Measurements from ENCODE around the gene ITGBL1.

The ITGBL1 gene

DNA sequence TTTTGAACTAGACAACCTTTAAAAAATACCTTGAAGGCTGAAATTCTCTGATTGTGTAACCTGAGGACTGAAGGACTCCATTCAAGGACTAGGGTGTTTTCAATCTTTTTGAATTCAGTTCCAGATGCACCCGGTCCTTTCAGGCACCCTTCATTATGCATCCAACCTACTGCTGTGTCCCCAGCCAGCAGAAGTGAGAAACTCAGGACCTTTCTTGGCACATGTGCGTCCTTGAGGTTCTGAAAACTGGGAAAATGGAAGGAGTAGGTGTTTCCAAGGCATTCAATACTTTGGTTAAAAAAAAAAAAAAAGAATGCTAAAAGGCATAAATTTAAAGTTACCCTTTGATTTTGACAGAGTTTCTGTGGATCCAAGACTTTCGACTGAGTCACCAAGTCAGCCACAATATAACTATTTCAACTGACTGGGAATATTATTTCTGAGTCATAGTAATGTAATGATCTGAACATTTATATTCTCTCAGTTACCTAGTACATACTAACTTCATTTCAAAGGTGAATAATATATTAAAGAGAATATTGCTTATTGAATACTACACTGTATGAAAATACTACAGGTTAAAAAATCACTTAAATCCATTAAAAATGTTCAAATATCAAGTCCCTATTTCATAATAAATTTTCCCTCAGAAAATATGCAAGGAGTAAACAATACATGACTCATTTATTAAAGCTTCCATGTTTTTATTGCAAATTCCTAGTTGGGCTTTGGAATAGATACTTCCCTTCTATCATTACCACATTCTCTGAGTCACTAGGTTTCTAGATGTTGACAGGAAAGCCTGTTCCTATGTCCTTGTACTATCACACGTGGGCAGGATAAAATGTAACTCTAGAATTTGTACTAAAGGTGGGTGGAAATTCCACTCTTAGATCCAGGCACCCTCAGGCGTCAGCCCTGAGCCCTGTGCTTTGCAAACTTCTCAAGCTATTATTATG lies 2.4 kb upstream of the ITGBL1 start:
- DNase-seq = peak in 10 of 56 donors; percentile 7 to 62 (median 20)

DNA sequence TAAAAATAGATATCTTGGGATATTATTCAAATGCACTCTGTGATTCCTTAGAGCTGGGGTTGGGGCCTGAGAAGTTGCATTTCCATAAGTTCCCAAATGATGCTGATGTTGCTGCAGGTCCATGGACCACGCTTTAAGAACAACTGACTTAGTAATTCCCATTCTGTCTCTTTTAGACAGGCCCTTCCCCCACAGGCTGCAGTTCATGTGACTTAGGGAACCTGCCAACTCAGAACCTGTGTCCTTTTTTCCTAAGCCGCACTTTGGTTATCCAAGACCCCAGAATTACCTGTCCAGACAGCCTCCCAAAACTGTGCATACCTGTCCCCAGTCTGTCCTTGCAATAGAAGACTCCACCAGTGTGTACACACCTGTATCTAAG lies 1.7 kb upstream of the ITGBL1 start:
- DNase-seq = peak in 2 of 56 donors; percentile 4 to 34

- DNase-seq = no peak
These were observed 834 bp upstream of the ITGBL1 start for GRCh38 chr13:101451641-101452040.

DNA sequence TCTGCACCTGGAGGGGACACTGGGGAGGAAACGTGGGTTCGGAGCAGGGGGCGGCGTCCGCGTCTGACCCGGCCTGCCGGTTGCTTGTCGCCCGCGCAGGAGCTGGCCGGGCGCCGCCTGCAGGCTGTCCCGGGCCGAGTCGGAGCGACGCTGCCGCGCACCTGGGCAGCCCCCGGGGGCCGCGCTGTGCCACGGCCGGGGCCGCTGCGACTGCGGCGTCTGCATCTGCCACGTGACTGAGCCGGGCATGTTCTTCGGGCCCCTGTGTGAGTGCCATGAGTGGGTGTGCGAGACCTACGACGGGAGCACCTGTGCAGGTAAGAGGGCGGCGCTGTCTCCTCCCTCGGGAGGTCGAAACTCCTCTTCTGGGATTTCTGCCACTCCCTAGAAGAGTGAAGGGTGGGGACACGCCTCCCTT lies 1.3 kb downstream of the ITGBL1 start:
- peak in 10 of 56 donors; percentile 8 to 43 (median 20) for DNase-seq

- no peak for DNase-seq
These were observed 2.3 kb downstream of the ITGBL1 start for GRCh38 chr13:101454767-101455166.

DNA sequence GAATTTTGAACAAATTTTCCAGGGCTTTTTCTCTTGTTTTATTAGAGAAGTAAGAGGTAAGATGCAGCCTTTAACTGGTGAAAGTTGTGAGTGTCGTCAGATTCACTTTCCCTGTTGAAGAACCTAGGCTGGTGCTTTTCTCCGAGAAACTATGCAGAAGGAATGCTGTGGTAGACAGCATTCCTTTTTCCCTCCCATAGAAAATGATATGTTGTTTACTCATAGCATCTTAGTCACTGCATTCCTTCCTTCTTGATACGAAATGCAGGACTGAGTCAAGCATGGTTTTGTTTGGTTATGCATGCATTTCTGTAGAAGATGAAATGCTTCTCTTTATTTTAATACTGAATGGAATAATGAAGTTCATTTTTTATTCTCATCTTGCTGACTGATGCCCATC lies 3.4 kb downstream of the ITGBL1 start:
- no peak for DNase-seq

- DNase-seq = no peak
These were observed 4.7 kb downstream of the ITGBL1 start for GRCh38 chr13:101457176-101457575.

DNA sequence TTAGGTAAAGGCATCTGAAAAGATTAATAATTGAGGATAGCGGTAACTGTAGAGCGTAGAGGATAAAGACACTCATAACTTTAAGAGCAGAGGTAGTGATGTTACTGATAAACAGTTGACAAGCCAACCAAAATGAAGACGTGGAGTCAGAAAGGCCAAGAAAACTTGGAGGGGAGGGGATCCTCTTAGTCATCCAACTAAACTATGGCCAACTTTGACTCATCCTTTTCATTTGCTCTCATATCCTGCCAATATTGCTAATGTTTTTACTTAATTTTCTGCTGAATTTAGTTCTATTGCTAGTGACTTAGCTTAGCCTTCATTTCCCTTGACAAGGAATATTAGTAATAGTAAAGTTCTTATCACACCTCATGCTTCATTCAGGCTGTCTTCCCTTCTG lies 13.4 kb downstream of the ITGBL1 start:
- DNase-seq = no peak

- DNase-seq = no peak
These were observed 14.9 kb downstream of the ITGBL1 start for GRCh38 chr13:101467415-101467814.

- peak in 6 of 56 donors; percentile 1 to 39 (median 16) for DNase-seq
These were observed 21.0 kb downstream of the ITGBL1 start for GRCh38 chr13:101473458-101473857.

DNA sequence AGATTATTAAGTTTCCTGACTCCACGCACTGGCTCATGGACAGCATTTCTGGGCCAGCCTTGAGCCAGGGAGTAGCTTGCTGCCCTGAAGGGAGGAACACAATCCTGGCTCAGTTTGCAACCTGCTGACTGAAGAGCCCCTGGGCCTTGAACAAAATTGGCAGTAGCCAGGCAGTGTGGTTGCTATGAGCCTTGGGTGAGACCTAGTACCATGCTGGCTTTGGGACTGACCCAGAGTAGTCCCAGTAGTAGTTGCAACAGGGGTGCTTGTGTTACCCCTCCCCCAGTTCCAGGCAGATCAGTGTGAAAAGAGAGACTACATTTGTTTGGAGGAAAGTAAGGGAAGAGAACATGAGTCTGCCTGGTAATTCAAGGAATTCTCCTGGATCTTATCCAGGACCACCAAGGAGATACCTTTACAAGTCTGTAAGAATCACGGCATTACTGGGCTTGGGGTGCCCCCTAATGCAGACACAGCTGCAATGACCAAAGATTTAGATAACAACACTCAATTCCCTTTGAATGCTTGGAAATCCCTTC lies 22.0 kb downstream of the ITGBL1 start:
- DNase-seq = peak in 43 of 56 donors; percentile 5 to 80 (median 44)

DNA sequence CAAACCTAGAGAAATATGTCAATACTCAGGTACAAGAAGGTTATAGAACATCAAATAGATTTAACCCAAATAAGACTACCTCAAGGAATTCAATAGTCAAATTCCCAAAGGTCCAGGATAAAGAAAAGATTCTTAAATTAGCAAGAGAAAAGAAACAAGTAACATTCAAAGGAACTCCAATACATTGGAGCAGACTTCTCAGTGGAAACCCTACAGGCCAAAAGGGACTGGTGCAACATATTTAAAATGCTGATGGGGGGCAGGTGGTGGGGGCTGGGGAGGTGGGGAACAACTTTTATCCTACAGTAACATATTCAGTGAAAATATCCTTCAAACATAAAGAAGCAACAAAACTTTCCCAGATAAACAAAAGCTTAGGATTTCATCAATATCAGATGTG lies 23.1 kb downstream of the ITGBL1 start:
- no peak for DNase-seq

DNA sequence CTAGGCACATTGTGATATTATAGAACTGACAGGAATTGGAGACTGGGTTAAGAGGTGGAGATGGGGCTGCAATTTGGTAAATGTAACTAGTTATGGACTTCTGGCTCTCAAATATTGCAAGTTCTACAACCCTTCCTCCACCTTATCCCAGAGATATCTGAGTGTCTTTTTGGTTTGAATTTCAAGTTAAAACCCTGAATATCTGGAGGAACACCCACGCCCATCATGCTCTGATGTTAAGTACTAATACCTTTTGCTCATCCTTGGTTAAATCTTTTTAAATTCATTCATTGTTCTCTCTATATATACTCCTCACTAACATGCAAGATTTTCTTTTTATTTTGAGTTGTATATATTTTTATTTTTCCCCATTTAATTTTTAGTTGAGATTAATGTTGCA lies 28.9 kb downstream of the ITGBL1 start:
- DNase-seq = peak in 4 of 56 donors; percentile 1 to 13 (median 4)

- DNase-seq = no peak
These were observed 34.4 kb downstream of the ITGBL1 start for GRCh38 chr13:101486708-101487437.

DNA sequence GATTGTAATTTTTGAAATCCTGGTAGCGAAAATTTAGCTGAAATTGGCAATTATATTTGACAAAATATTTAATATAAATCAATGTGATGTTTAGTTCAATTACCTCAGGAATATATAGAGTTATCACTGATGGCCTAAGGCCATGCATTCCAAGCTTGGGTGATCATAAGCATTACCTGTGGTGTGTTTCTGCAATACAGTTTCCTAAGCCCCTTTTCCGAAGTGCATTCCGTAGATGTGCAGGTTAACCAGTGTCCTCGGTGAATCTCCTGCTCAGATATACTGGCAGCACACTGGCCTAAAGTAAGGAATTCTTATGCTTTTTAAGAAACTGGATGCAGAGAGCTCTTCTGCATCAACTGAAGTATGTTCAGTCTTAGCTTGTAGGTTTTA lies 35.0 kb downstream of the ITGBL1 start:
- DNase-seq = no peak

GRCh38 chr13:101488734-101489133 lies 36.3 kb downstream of the ITGBL1 start:
- DNase-seq = no peak

DNA sequence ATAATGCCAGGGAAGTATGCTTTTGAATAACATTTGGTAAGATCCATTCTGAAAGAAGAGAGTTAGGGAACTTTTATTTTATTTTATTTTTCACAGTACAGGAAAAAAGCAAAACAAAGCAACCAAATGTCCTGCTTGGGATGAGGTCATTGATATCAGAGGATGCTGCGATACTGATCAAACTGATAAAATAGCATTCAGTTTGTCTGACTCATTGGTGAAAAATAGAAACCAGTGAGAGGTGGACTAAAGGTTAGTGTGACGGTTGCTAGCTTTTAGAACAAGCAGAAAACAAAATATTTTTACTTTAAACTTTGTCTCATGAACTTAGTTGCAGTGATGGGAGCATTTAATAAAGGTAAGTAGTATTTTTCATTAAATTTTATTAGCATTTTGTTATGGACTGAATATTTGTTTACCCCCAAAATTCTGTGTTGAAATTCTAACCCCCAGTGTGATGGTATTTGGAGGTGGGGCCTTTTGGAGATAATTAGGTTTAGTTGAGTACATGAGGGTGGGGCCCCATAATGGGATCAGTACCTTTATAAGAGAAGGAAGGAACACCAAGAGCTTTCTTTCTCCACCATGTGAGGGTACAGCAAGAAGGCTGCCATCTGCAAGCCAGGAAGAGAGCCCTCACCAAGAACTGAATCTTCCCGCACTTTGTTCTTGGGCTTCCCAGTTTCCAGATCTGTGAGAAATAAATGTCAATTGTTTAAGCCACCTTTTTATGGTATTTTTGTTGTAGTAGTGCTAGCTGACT lies 37.3 kb downstream of the ITGBL1 start:
- no peak for DNase-seq

DNA sequence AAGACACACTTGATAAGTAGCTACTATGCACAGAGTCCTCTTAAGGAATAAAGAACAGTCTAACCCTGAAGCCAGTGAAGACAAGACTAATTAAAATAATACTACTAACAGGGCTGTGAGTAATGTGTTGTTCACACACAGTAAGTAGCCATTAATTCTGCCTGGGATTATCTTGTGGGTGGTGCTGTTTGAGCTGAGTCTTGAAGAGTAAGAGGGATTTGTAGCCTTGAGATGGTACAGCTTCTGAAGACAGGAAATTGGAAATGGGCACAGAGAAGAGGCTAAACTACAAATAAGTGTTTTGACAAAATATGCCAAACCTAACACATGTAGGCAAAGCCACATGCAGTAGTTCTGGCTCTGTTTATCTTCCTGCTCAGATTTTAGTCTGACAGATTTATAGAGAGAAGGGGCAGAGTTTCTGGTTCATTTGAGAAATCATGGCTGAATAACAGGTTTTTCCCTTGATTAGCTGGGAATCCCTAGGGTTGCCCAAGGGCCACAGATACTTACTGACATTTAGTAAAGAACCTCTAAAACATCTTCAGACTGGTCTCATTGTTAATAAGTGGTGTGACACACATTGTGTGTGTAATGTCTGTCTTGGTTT lies 38.0 kb downstream of the ITGBL1 start:
- DNase-seq = no peak

GRCh38 chr13:101492251-101492910 lies 39.9 kb downstream of the ITGBL1 start:
- no peak for DNase-seq

- DNase-seq = no peak
These were observed 41.1 kb downstream of the ITGBL1 start for GRCh38 chr13:101493541-101493940.

Data from nucleus accumbens (tissue), 56 donors.